Measurements from ENCODE around the gene TMEM150C.

TMEM150C gene

DNA sequence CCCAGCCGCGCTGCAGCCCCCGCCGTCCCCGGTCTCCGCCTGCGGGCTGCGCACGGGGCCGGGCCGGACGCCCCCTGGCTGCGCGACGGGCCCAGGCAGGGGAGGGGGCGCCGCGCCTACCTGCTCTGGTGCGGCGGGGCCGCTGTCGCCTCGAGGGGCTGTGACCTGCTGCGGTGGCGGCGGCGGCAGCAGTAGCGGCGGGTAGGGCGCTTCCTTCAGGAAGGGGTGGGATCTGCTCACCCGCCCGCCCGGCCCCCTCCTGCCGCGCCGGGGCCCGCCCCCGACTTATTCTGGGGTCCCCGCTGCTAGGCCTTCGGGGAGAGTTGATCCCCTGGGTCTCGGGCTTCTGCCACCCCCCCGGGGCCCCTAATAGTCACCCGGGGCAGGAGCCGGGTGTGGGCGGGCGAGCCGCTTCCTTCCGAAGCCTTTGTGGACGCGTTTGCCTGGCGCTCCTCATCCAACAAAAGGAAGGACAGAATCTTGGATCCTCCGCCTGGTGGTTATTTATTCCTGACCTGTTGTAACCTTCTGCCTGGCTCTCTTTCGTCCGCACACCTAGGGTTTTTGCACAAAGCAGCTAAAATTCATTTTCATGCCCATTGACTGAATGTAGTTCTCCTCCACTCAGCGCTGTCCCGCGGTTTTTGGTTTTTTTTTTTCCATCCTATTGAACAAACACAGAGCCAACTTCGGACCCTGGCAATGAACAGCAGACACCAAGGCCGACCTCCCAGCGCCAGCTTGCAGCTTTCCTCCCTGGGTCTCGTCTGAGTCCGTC is at the start of gene TMEM150C:
TSS of gene TMEM150C (minus strand) at position 203 of the 778 bp plus-strand sequence. CDS start 57,331 bp downstream, outside the sequence.
- no peak for DNase-seq

DNA sequence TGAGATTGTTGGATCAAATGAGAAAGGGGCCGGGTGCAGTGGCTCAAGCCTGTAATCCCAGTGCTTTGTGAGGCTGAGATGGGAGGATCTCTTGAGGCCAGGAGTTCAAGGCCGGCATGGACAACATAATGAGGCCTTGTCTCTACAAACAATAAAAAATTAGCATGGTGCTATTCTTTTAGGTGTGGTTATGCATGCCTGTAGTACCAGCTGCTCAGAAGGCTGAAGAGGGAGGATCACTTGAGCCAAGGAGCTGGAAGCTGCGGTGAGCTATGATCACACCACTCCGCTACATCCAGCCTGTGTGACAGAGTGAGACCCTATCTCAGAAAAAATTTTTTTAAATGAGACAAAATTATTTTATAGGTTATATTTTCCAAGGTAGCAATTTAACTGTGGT is 49.7 kb upstream of the TMEM150C start:
- no peak for DNase-seq

- DNase-seq: no peak
Measured at GRCh38 chr4:82610041-82610440, 48.3 kb upstream of the TMEM150C start.

DNA sequence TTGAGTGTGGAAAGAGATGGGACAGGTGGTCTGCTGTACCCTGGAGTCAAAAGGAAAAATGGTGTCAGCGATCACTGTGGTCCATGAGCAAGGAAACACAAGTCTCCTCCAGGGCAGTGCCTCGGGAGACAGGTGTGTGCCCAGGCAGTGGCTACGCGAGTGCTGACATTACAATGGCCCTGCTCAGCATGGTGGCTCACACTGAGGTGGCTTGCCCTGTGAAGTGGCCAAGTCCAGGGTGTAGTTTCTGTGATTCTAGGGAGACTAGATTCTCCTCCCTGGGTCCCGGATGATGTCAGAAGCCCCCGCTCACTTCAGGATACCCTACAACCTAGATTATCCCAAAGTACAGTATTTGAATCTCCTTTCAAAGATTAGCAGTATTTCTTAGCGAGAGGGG is 44.8 kb upstream of the TMEM150C start:
- DNase-seq: no peak

- DNase-seq: no peak
Measured at GRCh38 chr4:82604522-82604921, 42.7 kb upstream of the TMEM150C start.

- no peak for DNase-seq
Measured at GRCh38 chr4:82601242-82602015, 39.6 kb upstream of the TMEM150C start.

DNA sequence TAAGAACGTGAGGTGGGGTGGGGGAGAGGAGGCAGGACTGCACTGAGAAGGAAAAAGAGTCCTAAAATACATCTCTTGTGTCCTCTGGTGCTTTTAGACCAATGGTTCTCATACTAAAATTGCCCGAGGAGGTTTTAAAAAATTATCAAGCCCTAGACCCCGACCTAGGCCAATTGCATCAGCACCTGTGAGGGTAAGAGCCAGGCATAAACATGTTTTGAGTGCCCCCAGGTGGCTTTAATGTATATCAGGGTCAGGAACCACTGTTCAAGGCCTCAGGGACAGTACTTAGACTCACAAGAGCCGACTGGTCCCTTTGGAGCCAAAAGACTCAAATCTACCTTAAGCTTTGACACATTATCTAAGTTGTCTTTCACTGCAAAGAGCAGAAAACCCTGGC is 37.5 kb upstream of the TMEM150C start:
- no peak for DNase-seq

- DNase-seq: no peak
Measured at GRCh38 chr4:82594456-82594855, 32.7 kb upstream of the TMEM150C start.

- no peak for DNase-seq
Measured at GRCh38 chr4:82593411-82593810, 31.6 kb upstream of the TMEM150C start.

- no peak for DNase-seq
Measured at GRCh38 chr4:82592639-82593038, 30.9 kb upstream of the TMEM150C start.

GRCh38 chr4:82591592-82591991 is 29.8 kb upstream of the TMEM150C start:
- no peak for DNase-seq

GRCh38 chr4:82589756-82590155 is 28.0 kb upstream of the TMEM150C start:
- no peak for DNase-seq

- DNase-seq: no peak
Measured at GRCh38 chr4:82588771-82589270, 27.0 kb upstream of the TMEM150C start.

GRCh38 chr4:82587826-82588540 is 26.2 kb upstream of the TMEM150C start:
- DNase-seq: no peak

DNA sequence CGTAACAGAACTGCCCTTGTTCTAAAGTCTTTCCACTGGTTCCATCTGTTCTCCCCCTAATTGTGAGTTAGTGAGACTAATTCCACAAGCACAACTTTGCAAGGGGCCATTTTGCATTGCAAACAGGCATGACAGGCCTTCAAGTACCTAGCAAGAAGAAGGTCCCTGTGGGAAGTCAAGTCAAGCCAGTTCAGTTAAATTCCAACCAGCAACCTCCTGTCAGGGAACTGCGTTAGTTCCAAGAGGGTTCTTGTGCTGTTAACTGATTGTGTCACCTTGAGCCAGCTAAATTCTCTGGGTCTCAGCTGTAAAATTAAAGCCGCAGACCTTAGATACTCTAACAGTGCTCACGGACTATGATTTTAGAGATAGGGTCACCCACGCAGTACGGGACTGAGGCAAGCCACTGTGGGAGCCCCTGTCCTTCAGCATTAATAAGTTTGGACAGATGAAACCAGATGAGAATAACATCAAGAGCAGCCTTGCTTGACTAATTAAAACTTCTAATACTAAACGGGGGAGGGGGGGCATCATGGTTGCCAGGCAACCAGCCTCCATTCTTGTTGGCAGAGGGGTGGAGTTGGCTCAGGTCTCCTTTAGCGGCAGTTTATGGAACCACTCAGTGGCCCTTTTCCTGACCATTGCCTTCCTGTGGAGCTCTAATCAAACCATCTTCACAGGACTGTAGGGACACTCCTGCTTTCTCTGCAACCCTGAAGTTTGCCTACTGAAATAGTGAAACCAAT is 24.1 kb upstream of the TMEM150C start:
- DNase-seq: no peak

GRCh38 chr4:82584931-82585330 is 23.1 kb upstream of the TMEM150C start:
- no peak for DNase-seq

DNA sequence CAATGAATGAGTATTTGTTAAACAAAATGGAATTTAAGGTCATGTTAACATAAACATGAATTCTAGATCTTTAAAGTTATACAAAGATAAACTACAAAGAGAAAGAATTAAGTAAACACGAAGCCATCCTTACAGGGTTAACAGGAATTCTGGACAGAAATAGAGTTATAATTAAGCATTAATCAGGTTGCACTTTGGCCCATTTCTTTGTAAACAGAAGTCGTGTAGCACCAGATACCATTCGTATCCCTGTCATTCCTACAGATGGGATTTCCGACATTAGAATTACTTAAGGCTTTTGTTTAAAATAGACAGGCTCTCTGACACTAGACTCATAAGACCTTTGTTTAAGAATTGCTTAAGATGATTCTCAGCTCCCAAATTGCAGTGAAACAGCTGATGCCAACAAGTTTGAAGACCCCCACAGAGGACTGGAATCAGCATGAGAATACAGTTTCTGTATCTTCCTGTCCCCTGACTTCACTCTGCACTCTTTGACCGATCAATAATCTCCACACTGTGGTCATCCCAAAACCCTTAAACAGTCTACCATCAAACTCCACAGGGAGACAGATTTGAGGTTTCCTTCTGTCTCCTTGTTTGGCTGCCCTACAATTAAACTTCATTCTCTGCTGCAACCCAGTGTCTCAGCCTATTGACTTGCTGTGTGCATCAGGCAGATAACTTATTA is 22.3 kb upstream of the TMEM150C start:
- no peak for DNase-seq

GRCh38 chr4:82579932-82580331 is 18.1 kb upstream of the TMEM150C start:
- DNase-seq: no peak

- no peak for DNase-seq
Measured at GRCh38 chr4:82578935-82579334, 17.1 kb upstream of the TMEM150C start.

GRCh38 chr4:82577451-82577850 is 15.7 kb upstream of the TMEM150C start:
- no peak for DNase-seq

DNA sequence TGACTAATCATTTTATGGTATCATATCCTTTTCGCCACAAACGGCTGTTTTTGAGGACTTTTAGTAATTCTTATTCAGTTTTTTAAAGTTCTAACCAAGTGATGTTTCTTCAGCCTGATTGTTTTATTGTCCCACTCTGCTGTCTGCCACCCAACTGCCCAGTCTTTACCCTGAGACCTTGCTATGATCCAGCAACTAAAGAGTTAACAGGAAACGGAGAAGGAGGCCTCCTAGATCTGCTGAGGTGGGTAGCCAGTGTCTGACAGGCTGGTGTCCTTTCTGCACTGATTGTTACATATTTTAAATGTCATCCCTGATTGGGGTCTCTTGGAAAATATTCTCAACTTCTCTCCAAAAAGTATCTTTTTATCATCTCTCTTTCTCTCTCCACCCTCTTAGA is 7.9 kb upstream of the TMEM150C start:
- no peak for DNase-seq

DNA sequence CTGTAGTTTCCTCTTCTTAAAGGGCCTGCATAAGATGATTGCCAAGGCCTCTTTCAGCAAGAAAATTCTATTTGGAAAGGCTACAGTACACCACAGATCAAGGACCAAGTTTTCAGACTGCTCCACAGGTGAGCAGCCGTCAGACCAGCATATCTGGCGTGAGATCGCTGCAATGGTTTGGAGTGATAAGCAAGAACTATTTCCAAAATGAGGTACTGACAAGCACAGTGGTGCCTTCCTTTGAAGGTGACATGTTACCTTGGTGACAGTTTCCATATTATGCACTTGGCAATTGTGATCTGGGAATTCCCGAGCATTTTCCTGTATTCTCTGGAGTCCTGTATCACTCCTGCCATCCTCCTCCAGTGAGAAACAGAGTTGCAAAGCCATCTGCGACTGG is 7.3 kb upstream of the TMEM150C start:
- no peak for DNase-seq

Measured in CD4-positive, alpha-beta T cell treated with Interleukin-6 for 4 hours (primary cell).